Right kidney (tissue), 9 donors: ENCODE measurements around the gene KRTAP10-1.
"Not testable (repeated sequence)": the region's sequence is repeated elsewhere in the genome, so short reads cannot be mapped to it uniquely, and the experiment has no call there.

Experiments
- DNase-seq: peaks from one replicate; pipeline ENCODE4 v3.0.0-alpha.2; 2016
- long read RNA-seq, 8 donors: transcript quantifications; one replicate each; lab custom pipeline, GENCODE V29; 2026

The KRTAP10-1 gene
- long read RNA-seq, donor 1: 0 reads
- long read RNA-seq, donor 2: 0 reads
- long read RNA-seq, donor 3: 0 reads
- long read RNA-seq, donor 4: 0 reads
- long read RNA-seq, donor 5: 0 reads
- long read RNA-seq, donor 6: 0 reads
- long read RNA-seq, donor 7: 0 reads
- long read RNA-seq, donor 8: 0 reads

GRCh38 chr21:44539991-44540666, at the start of gene KRTAP10-1:
KRTAP10-1 (minus strand) TSS chr21:44540195; CDS start chr21:44540150, 45 bp downstream.
- no peak for DNase-seq

- DNase-seq: no peak
These were observed 49.1 kb upstream of the KRTAP10-1 start for GRCh38 chr21:44589094-44589493.

- DNase-seq: no peak
These were observed 45.9 kb upstream of the KRTAP10-1 start for GRCh38 chr21:44585892-44586291.

- DNase-seq: no peak
These were observed 43.8 kb upstream of the KRTAP10-1 start for GRCh38 chr21:44583800-44584147.

- no peak for DNase-seq
These were observed 43.2 kb upstream of the KRTAP10-1 start for GRCh38 chr21:44583089-44583799.

GRCh38 chr21:44582055-44582454, 42.1 kb upstream of the KRTAP10-1 start:
- no peak for DNase-seq

GRCh38 chr21:44581158-44581557, 41.2 kb upstream of the KRTAP10-1 start:
- DNase-seq: no peak

- DNase-seq: not testable (repeated sequence)
These were observed 40.3 kb upstream of the KRTAP10-1 start, which contains the start of gene KRTAP10-5 for GRCh38 chr21:44580231-44580821. KRTAP10-5 (minus strand) TSS chr21:44580604; CDS start chr21:44580578, 26 bp downstream.

GRCh38 chr21:44579833-44580144, 39.8 kb upstream of the KRTAP10-1 start:
- no peak for DNase-seq

GRCh38 chr21:44579056-44579832, 39.2 kb upstream of the KRTAP10-1 start:
- DNase-seq: no peak

GRCh38 chr21:44578371-44579055, 38.5 kb upstream of the KRTAP10-1 start:
- no peak for DNase-seq

GRCh38 chr21:44576025-44576420, 36.0 kb upstream of the KRTAP10-1 start:
- no peak for DNase-seq

- DNase-seq: no peak
These were observed 35.5 kb upstream of the KRTAP10-1 start for GRCh38 chr21:44575307-44576024.

GRCh38 chr21:44574457-44575306, 34.7 kb upstream of the KRTAP10-1 start:
- no peak for DNase-seq

- not testable (repeated sequence) for DNase-seq
These were observed 33.8 kb upstream of the KRTAP10-1 start, which contains the start of gene KRTAP10-4 for GRCh38 chr21:44573630-44574456. KRTAP10-4 (plus strand) TSS chr21:44573729; CDS start chr21:44573759, 30 bp downstream.

- DNase-seq: no peak
These were observed 33.1 kb upstream of the KRTAP10-1 start for GRCh38 chr21:44572959-44573583.

- DNase-seq: no peak
These were observed 32.1 kb upstream of the KRTAP10-1 start for GRCh38 chr21:44571844-44572782.
